Stimulated activated CD8-positive, alpha-beta memory T cell treated with anti-CD3 and anti-CD28 coated beads, Interleukin-7, amount 100 ng/mL, for 1 hour (primary cell): Measurements from ENCODE around the gene FAM180B.
"Not testable (repeated sequence)": the region's sequence is repeated elsewhere in the genome, so short reads cannot be mapped to it uniquely, and the experiment has no call there.

Experiments
- DNase-seq, 2 donors: peaks; one replicate each; pipeline ENCODE4 v3.0.0-alpha.2; 2020; ENCODE audit warnings: low read depth in 2 of 2

FAM180B gene

DNA sequence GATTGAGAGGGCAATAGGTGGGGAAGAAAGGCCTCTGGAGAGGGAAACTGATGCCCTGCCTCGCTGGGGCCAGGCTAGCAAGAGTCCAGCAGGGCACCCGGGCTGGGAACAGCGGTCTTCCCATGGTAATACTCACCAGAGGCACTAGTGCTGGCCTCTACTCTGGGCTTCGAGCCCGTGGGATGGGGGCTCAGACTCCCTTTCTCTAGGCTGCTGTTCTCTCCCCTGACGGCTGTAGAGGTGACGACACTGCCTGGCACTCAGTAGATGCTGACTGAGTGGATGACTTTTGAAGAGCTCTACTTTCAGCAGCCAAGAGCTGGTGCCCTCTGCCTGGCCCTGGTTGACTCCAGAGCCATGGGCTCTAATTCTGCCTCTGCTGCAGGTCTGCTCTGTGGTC, 8.6 kb downstream of the FAM180B start:
- DNase-seq = no peak

DNA sequence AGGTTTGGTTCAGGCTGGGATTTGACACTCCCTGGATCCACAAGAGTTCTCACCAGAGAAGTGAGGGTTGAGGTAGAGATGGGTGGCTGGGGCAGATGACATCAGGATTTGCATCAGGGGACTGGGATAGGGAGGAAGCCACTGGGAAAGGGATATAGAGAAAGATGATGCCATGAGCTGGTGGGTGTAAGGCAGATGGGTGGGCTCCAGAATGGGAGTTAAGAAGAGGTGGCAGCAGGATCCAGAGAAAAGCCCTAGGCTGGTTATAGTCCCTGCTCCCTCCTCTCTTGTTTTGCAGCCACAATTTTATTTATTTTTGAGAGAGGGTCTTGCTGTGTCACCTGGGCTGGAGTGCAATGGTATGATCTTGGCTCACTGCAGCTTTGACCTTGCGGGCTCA, 9.5 kb downstream of the FAM180B start:
- no peak for DNase-seq

DNA sequence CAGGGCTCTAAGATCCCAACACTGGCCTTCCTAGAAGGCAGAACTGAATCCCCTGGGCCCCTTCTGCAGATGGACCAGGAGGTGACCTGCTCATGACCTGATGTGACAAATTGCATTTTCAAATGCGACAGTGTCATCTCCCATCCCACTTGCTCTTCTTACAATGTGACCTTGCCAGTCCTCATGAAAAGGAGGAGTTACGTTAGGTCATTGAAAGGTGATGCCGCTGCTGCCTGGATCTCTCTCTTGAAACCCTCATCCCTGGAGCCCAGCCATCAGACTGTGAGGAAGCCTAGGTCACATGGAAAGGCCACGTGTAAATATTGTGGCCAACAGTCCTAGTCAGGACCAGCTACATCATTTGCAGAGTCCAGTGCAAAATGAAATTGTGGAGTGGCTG, 13.4 kb downstream of the FAM180B start:
- DNase-seq = no peak

DNA sequence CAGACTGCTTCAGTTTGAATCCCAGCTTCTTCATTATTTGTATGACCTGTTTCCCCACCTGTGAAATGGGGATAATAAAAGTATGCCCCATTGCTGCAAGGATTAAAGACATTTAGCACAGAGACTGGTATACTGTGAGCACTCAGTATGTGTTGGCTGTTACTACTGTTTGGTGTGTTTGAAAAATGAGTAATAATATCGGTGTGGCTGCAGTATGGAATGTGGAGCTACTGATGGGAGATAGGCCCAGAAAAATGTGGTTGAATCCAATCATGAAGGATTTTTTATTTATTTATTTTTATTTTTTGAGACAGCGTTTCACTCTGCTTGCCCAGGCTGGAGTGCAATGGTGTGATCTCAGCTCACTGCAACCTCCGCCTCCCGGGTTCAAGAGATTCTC, 16.8 kb downstream of the FAM180B start:
- DNase-seq = no peak

DNA sequence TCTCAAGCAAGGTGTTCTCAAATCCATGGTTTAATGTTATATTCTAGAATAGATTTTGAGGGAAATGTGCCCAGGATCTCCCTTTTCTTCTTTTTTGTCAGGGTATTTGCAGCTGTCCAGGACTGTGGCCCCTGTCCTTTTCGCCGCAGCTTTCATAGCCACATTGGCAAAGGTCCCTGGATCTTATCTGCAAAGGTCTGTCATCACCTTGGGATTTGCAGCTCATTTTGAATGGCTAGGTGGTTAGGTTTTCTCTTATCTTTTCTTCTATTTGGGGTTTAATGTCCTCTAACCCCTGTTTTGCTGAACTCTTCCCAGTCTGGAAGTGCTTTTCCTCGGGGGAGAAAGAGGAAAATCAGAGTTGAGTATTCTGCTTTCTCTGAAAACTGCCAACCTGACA, 19.4 kb downstream of the FAM180B start:
- no peak for DNase-seq

DNA sequence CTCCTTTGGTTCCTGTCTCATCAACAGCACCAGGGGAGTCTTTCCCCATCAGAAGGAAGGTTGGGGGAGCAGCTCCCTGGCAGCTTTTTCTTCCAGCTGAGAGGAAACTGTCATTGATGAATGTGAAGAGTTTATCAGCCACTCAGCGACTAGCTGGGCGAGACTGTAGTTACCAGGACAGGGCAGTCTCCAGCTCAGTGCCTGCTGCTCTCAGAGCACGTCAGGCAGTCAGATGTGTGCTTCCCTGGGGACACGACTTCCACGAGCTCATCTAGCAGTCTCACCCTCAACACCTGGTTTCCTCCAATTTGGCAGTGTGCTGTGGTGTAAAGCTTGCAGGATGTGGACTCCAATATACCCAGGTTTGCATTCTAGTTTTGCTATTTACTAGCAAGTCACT, 20.3 kb downstream of the FAM180B start:
- DNase-seq = no peak

DNA sequence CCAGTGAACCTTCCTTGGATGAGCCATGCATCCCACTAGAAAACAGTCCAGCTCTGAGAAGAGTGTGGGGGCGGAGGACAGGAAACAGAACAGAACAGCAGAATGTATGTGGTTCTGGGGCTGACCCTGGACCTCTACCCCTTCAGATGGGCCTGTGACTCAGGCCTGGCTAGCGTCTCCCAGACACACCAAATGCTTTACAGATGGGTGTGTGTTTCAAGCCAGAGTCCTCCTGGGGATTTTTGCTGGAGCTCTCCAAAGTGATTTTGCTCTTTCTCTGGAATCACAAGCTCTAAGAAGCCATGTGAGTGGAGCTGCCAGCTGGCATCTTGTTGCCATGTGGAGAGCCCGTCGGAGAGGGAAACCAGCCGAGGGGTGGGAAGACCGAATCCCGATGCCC, 20.9 kb downstream of the FAM180B start:
- no peak for DNase-seq

DNA sequence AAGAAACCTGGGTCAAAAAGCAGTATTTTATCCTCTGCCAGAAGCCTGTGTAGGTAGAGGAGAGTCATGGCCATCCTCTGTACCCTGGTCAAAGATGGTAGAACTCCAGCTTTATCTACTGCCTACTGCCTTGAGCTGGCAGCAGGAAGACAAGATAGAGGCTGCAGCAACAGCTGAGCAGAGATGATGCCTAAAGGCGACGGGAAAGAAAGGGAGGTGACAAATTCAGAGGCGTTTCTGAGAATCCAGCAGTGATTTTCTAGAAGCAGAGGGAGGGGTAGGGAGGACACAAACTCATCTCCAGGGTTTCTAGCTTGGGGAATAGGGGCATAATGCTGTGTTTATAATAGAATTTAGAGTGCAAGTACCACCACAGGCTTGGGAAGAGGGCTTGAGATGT, 23.2 kb downstream of the FAM180B start:
- DNase-seq = no peak

DNA sequence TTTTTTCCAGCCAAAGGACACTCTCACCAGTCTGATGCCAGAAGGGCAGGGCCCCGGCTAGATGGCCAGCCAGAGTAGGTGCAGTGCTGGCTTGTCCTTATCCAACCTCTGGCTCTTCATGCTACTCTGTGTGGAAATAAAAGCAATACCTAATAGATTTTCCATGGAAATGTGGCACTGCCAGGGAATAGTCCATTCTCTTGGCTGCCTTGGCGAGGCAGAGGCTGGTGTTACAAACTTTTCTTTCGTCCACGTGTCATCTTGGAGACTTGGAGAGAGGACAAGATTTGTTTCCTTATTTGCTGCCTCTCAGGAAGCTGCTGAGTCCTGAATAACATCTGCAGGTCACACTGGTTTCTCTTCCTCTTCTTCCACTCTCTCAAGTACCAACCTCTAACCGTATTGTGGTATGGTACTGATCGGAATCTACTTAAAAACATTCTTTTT, 24.9 kb downstream of the FAM180B start:
- no peak for DNase-seq

DNA sequence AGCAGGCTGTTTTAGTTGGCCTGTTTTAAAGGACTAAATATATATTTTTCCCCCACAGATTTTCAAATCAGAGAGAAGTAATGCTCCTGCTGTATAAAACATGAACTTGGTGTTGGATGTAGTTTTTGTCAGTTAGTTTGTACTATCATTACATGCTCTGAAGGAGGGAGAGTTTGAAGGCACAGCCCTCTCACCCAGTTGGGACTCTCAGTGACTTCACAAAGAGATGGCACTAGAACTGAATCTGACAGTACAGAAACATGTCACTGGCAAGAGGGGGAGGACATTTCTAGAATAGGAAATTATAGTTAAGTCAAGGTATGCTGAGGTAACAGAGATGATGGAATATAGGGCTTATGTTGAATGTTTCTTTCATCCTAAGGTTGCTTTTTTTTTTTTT, 28.8 kb downstream of the FAM180B start:
- no peak for DNase-seq

DNA sequence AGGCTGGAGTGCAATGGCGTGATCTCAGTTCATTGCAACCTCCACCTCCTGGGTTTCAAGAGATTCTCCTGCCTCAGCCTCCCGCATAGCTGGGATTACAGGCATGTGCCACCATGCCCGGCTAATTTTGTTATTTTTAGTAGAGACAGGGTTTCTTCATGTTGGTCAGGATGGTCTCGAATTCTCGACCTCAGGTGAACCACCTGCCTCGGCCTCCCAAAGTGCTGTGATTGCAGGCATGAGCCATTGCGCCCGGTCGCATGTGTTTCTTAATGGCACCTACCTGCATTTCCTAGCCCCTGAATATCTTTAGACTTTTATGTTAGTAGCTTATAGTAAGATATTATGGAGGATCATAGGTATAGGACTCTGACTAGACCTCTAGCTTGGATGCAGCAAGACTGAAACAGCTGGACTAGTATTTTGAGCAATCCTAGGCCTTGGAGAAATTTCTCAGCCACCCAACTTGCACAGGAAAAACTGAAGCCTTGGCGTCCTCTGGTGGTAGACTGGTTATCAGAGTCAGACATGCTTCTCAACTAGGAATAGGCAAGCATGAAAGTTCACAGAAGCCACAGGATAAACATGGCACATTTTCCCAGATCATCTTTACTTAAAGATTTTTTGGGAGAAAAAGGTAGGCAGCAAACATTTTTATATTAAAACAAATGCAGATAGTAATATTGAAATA, 30.4 kb downstream of the FAM180B start:
- DNase-seq = no peak

DNA sequence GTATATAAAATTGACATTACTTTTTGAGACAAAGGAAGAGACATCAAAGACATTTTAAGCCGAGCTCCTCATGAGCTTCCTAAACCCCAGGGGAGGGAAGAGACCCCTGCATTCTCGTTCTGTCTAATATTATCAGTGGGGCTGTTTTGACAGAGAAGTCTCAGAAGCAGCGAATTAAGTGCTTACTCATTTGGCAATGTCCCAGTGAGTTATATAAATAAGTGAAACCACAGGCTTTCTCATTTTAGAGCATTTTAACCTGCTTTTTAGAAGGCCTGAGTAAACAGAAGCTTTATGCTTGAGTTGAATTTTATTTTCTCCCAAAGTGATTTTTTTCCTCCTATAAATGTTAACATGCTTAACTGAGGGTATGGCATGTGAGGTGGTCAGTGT, 30.9 kb downstream of the FAM180B start:
- DNase-seq = no peak

DNA sequence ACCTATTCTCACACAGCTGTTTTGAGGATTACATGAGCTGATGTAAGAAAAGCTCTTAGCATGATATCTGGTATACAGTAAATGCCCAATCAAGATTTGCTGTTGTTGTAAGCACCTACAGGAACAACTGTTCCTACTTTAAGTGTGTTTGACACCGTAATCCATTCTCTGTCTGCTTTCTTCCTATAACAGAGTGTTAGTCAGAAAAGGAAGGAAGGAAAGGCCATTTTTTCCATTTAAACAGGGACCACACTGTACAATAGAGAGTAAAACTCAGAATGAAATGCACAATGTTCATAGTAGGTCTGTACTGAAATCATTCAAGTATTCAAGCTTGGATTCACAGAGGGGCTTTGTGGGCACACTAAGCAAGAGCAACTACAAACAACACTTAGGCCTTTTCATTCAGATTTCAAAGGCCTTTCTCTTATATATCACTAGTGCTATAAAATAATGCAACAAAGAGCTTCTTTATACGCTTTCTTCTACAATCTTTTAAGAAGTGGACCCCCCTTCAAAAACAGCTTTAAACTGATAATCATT, 34.4 kb downstream of the FAM180B start:
- DNase-seq = no peak

DNA sequence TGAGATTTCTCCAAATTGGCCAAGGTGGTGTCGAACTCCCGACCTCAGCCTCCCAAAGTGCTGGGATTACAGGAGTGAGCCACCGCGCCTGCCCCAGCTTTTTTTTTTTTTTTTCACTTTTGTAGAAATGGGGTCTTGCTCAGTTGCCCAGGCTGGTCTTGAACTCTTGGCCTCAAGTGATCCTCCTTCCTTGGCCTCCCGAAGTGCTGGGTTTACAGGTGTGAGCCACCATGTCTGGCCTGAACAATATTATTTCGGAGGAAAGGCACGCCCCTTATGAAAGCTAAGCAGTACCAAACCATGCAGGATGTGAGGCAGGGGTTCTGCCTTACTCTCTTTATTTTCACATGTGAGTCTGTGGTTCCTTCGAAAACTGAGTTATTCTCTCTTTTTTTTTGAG, 39.8 kb downstream of the FAM180B start:
- DNase-seq = no peak

DNA sequence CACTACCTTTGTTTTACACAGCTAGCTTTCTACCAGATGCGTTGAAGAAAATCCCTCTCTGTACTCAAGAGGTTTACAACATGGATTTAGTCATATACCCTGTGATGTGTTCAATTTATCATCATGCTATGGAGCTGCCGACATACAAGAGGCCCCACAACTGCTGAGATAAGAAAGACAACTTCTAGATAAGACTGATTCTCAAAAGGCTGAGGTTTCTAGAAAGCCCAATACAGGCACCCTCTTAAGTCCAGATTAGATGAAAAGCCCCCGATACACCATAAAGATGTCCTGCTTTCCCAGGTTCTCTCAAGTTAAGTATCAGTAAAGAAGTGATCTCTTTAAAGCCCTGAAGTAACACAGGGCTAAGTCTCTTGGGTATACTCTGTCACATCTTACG, 41.5 kb downstream of the FAM180B start:
- DNase-seq = no peak

DNA sequence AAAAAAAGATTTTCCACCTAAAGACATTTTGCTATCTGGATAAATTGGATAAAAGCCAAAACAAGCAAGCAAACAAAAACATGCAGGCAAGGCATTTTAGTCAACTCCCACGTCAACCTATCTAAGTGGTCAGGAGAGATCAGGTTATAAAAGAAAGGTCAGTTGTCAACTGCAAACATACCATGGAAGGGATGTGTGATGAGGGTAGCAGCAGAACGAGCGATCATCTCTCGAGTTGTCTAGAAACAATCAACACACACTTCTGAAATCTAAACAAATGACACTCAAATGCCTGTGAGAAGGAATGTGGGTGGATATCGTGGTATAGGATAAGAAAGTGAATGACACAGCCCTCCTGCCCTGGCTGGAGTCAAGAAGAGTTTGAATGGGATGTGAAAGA, 45.0 kb downstream of the FAM180B start:
- no peak for DNase-seq

DNA sequence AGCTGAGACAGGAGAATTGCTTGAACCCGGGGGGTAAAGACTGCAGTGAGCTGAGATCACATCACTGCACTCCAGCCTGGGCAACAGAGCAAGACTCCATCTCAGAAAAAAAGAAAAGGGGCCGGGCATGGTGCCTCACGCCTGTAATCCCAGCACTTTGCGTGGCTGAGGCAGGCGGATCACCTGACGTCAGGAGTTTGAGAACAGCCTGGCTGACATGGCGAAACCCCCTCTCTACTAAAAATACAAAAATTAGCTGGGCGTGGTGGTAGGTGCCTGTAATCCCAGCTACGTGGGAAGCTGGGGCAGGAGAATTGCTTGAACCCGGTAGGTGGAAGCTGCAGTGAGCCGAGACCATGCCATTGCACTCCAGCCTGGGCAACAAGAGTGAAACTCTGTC, 49.9 kb downstream of the FAM180B start:
- not testable (repeated sequence) for DNase-seq
